ENCODE measurements around the gene FAAP100.
"Not testable (repeated sequence)": the region's sequence is repeated elsewhere in the genome, so short reads cannot be mapped to it uniquely, and the experiment has no call there.

FAAP100 gene

DNA sequence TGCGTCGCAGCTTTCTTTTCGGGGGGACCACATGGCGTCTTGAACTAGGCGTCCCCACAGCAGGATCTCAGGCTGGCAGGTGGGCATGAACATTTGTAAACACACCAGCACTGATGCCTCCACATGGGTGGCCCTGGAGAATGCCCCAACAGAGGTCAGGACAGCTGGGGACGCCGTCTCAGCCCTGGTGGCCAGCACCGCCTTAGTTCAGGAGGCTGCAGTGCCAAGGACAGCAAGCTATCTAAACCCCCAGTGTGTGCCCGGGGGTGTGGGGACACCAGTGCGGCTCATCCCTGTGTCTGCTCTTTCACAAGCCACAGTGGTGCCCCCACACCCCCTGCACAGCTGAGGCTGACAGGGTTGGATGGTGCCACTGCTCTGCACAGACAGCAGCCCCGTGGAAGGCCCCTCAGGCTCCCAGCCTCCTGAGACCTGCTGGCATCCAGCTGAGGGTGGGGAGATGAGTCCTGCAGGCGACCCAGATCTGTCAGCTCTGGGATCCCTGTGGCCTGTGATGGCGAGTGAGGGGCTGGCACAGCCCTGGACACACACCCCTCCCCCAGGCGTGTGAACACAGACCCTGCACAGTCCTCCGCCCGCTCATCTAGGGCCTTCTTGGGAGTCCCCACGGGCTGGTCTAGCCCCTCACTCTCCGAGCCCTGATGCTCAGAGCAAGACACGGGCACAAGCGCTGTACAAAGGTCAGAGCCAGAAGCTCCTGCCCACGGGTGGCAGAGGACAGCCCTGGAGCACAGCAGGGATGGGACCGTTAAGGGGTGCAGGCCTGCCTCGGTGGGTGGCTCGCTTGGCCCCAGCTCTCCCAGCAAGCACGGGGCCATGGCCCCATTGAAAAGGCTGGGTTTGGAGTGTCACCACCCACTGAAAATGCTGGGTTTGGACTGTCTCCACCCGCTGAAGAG, 13.2 kb downstream of the FAAP100 start:
- DNase-seq (ENCODE audit: low spot score), result no peak

DNA sequence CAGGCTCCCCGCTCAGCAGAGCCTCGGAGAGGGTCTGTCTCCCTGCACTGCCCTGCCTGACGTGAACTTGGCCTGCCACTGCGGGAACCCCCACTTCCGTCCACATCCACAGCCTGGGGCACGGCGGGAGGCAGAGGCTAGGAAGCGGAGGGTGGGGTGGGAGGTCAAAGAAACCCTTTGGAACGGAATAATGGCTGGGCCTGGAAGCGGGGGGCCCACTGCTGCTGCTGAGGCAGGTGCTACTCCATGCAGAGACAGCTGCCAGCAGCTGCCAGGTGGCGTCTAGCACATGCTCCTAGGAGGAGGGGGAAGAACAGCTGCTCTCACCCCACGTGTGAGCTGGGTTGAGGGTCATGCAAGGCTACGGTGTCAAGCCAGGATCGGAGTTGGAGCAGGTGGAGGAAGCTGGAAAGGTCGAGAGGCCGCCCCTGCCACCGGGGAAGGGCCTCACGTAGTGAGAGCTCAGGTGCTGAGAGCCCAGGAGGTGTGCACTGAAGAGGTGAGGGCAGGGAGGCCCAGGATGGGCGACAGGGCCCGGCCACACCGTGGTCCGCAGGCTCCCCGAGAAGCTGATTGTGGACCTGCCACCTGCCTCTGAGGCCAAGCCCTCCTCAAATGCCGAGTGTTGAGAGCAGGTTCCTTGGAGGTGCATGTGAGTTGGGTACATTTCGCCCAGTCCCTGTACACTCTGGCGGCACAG, 14.1 kb downstream of the FAAP100 start:
- no peak for DNase-seq (ENCODE audit: low spot score)

DNA sequence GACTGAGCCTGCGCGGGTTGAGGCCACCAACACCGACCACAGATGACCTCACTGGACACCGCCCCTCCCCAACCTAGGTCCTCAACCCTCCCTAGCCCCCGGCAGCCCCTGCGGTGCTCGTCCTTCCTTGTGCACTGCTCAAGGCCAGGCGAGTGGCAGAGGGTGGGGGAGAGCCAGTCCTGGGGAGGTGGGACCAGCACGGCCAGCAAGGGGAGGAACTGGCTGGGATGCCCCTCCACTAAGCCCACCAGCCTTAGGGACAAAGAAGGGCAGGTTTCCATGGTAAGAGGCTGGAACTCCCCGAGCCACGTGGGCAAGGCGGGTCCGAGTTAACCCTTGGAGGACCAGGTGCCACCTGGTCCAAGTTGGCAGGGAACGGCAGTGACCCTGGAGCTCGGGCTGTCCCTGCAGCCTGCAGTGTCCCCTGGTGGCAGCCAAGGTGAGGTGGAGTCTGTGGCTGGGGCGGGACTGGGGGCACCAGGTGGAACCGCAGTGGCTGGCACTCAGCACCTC, 14.8 kb downstream of the FAAP100 start:
- DNase-seq (ENCODE audit: low spot score), result no peak

DNA sequence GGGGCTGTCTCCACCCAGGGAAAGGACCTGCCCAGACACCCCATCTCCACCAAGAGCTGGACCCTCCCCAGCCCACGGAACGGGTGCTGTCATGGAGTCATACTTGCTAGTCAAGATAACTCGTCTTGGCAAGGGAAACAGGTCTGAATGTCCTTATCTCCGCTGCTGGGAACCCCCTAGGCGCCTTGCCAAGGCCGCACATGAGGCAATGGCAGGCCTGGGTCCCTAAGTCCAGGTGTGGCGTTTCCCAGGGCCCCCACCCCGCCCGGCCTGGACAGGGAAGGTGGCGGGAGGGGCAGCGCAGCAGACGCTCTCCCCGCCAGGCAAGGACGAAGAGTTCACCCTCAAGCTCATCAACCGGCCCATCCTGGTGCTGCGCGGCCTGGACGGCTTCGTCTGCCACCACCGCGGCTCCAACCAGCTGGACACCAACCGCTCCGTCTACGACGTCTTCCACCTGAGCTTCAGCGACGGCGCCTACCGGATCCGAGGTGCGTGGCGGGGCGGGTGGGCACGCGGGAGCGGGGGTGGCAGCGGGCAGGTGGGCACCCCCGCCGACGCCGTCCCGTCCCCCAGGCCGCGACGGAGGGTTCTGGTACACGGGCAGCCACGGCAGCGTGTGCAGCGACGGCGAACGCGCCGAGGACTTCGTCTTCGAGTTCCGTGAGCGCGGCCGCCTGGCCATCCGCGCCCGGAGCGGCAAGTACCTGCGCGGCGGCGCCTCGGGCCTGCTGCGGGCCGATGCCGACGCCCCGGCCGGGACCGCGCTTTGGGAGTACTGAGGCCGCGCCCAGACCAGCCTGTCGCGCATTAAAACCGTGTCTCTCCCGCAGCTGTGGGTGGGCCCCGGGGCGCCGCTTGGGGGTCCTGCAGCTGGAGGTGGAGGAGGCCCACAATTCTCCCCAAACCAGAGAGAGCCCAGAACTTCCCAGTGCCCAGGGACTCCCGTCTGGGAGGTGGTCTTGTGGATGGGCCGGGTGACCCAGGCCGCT, 15.6 kb downstream of the FAAP100 start:
- DNase-seq (ENCODE audit: low spot score), result no peak

DNA sequence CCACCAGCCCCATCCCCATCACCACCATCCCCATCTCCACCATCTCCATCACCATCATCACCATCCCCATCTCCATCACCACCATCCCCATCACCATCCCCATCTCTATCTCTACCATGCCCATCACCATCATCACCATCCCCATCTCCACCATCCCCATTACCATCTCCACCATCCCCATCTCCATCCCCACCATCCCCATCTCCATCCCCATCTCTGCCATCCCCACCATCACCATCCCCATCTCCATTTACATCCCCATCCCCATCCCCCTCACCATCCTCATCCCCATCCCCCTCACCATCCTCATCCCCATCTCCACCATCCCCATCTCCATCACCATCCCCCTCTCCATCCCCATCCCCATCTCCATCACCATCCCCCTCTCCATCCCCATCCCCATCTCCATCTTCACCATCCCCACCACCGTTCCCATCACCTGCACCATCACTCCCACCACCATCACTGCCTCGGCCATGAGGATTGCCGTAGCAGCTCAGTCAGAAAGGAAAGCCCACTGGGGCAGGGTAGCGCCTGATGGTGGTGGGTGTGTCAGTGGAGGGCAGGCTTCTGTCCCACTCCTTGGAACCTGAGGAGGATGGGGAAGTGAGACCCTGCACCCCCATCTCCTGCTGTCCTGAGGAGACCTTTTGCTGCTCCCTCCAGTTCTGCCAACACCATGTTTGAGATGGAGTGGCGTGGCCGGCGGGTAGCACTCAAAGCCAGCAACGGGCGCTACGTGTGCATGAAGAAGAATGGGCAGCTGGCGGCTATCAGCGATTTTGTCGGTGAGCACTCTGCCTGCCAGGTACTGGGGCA, 16.5 kb downstream of the FAAP100 start:
- DNase-seq (ENCODE audit: low spot score), result no peak

DNA sequence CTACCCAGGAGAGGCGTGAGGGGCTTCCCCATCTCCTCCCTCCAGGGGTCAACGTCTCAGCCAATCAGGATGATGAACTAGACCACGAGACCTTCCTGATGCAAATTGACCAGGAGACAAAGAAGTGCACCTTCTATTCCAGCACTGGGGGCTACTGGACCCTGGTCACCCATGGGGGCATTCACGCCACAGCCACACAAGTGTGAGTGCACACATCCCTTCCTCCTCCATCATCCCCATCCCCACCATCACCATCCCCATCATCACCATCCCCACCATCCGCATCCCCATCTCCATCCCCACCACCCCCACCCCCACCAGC, 17.2 kb downstream of the FAAP100 start:
- DNase-seq (ENCODE audit: low spot score), result no peak

DNA sequence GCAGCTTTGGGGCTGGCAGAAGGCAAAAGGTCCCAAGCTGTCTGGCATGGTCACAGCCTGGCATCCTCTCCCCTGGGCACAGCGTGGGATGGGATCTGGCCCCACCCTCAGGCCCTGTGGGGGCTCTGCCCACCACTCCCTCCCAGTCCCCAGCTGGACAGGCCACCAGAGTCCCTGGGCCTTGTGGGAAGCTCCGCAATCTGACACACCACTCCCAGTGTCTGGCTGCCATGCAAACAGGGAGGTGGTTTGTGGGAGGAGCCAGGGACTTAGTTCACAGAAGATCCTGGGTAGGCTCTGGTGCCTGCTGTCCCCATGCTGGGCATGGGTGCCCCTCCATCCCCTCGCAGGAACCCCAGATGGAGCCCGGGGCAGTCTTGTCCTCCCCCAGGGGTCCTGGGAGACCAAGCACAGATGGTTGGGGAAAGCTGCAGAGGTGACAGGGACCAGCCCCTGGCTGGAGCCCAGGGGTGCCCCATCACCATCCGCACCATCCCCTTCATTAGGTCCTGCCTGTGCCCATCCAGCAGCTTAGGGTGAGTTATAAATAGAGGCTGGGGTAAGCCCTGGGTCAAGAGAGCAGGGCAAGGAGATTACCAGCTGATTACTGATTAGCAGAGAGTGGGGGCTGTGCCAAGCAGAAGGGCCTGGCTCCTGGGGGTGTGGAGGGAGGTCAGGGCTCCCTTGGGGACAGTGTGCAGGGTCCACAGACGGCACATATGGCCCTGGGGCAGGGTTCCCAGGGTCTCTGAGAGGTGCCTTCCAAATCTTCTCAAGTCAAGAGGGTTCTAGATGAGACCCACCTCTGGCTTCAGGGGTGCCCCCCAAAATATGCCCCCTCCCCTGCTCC, 17.8 kb downstream of the FAAP100 start:
- DNase-seq (ENCODE audit: low spot score), result no peak

DNA sequence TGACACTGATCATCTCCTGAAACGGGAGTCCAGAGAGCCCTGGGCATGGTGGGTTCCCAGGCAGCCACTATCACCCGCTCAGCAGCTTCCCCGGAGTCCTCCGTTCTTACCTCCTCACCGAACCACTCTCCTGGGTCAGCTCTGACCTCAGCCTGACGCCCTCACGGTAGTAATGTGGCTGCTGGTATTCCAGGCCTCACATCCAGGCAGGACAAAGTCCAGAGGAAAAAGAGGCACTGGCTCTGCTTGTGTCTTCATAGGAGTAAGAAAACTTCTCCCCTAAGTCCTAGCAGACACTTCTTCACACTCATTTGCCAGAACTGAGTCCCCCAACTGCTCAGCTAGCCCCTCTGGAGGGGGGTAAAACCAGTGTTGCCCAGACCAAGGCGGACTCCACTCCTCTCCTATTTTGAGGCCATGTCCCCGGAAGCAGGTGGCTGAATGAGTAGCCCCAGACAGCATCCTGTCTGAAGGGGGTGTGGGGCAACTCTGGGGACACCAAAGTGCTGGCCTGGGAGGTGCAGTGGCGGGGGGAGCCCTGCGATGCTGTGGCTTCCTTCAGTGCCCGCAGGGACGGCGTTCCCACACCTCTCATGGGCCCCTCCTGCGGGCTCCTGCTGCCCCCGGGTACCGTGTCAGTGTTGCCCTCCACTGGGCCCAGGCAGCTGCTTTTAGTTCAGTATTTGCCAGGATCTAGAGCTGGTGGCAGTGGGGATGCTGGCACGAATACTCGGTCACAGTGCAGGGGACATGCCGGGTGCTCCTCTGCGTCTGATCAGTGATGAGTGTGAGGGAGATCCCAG, 18.6 kb downstream of the FAAP100 start:
- no peak for DNase-seq (ENCODE audit: low spot score)

DNA sequence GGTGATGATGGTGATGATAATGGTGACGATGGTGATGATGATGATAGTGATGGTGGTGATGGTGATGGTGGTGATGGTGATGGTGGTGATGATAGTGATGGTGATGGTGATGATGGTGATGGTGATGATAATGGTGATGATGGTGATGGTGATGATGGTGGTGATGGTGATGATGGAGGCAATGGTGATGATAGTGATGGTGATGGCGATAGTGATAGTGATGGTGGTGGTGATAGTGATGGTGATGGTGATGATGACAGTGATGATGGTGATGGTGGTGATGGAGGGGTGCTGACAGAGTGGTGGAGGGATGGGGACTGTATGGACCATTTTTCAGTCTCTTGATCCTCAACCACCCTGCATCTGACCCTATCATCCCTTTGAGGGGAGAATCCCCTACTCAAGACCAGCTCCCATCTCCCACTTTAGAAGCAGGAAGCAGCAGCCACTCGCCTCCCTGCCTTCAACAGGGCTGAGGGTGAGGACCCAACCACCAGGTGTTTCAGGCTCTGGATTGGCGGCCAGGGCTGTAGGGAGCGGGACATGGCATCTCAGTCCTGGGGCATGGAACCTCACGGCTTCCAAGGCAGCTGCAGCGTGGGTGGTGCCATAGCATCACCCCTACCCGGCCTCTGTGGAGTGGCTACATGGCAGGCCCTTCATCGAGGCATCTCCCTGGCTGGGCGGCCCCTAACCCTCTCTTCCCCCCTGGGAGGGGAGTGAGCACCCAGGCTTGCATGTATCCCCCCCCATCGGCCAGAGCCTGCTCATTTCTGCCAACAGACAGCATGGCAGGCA, 19.5 kb downstream of the FAAP100 start:
- DNase-seq (ENCODE audit: low spot score), result no peak

DNA sequence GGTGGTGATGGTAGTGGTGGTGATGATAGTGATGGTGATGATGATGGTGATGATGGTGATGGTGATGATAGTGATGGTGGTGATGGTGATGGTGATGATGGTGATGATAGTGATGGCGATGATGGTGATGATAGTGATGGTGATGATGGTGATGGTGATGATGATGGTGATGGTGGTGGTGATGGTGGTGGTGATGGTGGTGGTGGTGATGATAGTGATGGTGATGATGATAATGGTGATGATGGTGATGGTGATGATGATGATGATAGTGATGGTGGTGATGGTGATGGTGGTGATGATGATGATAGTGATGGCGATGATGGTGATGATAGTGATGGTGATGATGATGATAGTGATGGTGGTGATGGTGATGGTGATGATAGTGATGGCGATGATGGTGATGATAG, 20.2 kb downstream of the FAAP100 start:
- DNase-seq (ENCODE audit: low spot score), result not testable (repeated sequence)

DNA sequence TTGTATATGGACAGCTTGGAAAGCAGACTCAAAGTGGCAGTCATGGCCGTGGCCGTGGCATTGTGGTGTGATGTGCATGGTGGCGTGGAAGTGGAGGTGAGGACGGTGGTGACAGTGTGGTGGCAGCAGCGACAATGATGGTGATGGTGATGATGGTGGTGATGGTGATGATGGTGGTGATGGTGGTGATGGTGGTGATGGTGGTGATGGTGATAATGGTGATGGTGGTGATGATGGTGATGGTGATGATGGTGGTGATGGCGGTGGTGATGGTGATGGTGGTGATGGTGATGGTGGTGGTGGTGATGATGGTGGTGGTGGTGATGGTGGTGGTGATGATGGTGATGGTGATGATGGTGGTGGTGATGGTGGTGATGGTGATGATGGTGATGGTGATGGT, 21.1 kb downstream of the FAAP100 start:
- not testable (repeated sequence) for DNase-seq (ENCODE audit: low spot score)

DNA sequence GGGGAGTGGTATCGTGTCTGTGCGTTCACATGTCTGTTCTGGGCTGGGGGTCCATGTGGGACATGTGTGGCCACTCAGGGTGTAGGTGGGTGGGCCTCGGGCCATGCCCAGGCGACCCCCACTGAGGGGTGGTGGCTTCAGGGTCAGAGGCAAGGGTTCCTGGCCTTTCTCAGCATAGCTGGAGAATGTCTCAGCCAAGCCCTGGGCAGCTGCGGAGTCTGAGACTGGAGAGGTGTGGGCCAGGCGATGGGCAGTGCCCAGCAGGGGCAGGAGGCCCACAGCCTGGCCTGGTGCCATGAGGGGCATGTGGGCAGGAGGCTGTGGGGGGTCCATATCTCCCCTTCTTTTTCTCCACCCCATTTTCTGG, 22.7 kb downstream of the FAAP100 start:
- DNase-seq (ENCODE audit: low spot score), result no peak

DNA sequence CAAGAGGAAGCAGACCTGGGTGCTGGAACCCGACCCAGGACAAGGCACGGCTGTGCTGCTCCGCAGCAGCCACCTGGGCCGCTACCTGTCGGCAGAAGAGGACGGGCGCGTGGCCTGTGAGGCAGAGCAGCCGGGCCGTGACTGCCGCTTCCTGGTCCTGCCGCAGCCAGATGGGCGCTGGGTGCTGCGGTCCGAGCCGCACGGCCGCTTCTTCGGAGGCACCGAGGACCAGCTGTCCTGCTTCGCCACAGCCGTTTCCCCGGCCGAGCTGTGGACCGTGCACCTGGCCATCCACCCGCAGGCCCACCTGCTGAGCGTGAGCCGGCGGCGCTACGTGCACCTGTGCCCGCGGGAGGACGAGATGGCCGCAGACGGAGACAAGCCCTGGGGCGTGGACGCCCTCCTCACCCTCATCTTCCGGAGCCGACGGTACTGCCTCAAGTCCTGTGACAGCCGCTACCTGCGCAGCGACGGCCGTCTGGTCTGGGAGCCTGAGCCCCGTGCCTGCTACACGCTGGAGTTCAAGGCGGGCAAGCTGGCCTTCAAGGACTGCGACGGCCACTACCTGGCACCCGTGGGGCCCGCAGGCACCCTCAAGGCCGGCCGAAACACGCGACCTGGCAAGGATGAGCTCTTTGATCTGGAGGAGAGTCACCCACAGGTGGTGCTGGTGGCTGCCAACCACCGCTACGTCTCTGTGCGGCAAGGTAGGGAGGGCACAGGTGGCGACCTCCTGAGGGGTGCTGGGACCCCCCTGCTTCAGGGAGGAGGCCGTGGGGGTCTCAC, 23.3 kb downstream of the FAAP100 start:
- no peak for DNase-seq (ENCODE audit: low spot score)

DNA sequence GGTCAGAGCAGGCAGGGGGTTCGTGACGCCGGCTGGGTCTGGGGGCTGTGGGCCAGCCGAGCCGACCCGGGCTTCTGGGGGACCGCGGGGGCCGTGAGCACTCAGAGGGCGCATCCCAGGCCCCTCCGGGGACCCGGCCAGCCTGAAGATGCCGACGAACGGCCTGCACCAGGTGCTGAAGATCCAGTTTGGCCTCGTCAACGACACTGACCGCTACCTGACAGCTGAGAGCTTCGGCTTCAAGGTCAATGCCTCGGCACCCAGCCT, 23.8 kb downstream of the FAAP100 start:
- no peak for DNase-seq (ENCODE audit: low spot score)

DNA sequence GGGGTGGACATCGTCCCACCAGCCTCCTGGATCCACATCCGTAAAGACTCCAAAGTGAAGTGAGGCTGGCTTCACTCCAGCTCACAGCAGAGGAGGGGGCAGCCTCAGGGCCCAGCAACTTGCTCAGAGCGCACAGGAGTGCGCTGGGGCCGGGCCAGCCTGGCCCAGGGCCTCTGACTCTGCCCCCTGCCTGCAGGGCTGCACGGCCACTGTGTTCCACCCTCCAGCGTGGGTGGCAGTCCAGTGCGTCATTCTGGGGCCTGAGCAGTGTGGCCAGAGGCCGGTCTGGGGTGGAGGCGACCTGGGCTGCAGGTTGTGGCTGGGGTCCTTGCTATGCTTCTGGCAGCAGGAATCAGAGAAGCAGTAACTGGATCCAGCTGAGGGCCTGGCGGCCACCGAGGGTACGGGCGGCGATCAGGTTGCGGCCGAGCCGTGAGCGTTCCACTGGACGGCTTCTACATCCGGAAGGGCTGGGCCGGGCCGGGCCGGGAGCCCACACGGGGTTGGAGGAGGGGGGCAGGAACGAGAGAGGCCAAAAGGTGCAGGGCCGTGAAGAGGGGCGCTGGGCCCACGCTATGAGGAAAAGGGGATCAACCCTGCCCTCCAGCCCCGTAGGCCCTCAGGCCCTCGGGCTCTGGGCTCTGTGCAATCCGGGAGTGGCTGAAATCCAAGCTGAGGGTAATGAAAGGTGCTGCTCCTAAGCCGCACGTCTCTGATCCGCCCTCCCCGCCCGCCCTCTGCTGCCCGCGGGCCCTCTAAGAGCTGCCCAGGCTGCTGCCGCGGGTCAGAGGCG, 24.4 kb downstream of the FAAP100 start, which contains the start of gene FSCN2:
FSCN2 (plus strand) TSS at position 787 of the 793 bp plus-strand sequence. CDS start 155 bp downstream, outside the sequence.
- no peak for DNase-seq (ENCODE audit: low spot score)

DNA sequence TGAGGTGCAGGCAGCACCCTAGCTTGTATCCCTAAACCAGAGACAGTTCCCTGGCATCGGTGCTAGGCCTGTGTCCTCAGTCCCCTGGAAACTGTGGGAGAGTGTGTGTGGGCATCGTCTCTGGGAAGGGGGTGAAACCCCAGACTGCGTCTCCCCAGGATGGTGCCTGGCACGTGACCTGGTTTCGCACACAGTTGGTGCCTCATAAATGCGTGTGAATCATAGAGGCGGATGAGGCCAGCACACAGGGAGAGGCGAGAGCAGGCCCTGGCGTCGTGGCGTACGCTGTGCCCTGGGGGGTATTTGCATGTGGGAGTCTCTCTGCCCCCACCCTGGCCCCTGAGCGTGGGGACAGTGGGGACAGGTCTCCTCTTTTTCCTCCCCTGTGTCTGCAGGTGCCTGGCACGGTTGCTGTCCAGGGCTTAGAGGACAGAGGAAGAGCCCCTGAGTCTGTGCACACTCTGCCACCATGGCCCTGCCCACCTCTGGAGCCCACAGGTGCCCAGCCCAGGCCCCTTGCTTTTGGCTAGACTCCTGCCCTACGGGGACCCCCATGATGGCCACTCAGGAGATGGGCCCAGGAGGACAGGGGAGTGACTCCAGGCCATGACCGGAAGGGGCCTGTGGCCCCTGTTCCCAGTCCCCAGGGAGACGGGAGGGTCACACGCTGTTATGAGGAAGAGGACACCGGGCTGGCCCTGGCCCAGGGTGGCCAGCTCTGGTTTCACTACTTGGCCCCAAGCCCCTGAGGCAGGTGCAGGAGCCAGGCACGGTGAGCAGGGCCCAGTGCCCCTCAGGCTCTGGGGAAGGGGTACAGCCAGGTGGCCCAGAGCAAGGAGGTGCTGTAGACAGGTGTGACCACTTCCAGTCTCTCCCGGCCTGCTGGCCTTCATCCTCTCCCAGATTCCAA, 25.2 kb downstream of the FAAP100 start:
- DNase-seq (ENCODE audit: low spot score), result no peak

Data from COLO829 (cell line).